ENCODE results near the gene ZNF280C.
"Not testable (repeated sequence)": the region's sequence is repeated elsewhere in the genome, so short reads cannot be mapped to it uniquely, and the experiment has no call there.

The ZNF280C gene

DNA sequence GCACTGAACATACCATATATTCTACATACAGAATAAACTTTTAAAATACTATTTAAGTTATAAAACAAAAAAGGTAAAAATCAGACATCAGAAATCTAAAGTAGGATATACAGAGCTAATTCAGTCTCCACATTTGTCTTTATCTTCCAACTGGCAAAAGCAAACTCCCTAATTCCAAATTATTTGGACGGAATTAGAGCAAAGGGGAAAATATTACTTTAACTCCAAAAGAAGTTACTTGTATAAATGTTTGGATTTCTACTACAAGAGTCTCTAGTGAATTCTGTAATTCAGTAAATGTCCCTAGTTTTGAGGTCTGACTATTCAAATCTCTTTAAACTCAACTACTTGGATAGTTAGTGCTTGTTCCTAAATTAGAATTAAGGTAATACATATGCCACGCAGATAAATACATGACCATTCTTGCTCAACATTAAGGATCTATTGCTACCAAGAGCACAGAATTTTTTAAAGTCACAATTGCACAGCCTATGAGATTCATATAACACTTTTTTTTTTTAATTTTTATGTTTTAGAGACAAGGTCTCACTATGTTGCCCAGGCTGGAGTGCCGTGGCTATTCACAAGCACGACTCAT, 7.3 kb downstream of the ZNF280C start:
- DNase-seq: no peak

DNA sequence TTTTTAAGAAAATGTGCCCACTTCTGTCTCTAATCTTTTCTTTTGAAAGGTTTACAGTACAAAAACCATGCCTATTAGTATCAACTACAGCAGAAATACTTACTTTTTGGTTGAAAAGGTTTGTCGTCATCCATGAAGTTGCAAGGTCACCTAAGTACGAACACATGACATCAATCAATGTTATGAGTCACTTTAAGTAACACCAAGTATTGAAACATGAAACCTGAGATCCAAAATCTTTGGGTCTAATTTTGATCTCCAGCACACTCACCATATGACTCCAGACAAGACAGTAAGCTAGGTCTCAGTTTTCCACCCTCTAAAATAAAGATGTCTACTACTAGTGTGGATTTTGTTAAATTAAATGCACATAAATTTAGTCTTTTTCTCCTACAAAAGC, 8.4 kb downstream of the ZNF280C start:
- no peak for DNase-seq

DNA sequence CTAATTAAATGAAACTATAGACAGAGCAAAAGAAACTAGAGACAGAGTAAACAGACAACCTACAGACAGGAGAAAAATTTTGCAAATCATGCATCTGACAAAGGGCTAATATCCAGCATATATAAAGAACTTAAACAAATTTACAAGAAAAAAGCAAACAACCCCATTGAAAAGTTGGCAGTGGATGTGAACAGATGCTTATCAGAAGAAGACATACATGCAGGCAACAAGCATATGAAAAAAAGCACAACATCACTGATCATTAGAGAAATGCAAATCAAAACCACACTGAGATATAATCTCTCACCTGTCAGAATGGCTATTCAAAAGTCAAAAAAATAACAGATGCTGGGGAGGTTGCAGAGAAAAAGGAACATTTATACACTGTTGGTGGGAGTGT, 14.8 kb downstream of the ZNF280C start:
- DNase-seq: no peak

DNA sequence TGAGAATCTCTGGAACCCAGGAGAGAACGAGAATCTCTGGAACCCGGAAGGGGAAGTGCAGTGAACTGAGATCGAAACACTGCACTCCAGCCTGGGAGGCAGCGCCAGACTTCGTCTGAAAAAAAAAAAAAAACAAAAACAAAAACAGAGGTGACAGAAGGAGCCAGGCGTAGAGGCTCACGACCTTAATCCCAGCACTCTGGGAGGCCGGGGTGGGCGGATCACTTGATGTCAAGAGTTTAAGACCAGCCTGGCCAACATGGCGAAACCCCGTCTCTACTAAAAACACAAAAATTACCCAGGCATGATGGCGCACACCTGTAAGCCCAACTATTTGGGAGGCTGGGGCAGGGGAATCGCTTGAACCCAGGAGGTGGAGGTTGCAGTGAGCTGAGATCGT, 17.0 kb downstream of the ZNF280C start:
- no peak for DNase-seq

DNA sequence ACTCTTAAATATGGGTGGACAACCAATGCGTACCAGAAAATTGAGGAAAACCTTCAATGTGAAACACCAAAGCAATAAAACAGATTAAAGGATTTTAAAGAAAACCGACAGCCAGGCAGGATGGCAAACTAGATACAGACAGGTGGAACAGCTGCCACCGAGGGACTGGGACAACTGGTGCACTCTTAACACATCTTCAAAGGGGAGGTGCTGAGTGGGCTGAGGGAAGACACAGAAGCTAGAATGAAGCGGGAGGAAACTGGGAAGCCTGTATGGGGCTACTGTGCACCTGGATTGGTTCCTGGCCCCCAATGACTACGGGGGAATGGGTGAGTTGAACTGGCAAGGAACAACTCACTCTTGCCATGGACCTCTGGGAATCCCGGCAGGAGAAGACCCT, 20.7 kb downstream of the ZNF280C start:
- no peak for DNase-seq

DNA sequence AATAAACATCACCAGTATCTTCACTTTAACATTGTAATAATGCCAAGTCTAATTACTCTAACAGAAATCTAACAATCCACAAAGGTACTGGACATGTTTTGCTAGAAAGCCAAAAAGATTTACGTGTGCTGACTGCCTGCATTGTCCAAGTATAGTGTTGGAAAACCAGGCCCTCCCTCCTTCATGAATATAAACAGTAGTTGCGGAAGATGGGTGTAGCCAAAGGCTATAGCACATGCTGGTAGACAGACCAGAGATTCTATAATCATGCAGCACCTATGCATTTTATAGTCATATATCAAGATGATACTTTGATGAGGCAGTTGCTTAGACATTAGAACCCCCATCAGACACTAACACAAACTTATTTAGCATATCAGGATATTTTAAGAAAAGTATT, 22.6 kb downstream of the ZNF280C start:
- DNase-seq: no peak

DNA sequence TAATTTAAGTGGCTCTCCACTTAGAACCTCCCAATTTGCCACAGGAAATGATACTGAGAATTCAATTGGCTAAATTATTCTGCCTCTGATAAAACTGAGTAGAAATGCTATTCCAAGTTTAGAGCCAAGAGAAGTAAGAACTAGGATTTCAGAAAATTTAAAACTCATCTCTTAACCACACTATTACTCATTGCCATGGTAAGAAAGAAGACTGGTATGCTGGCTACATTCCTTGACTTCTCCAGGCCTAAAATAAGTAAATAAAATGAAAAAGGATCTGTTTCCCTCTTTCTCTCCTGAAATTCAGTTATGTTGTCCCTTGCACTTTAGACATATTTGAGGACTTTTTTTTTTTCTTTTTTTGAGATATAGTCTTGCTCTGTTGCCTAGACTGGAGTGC, 23.3 kb downstream of the ZNF280C start:
- DNase-seq: no peak

DNA sequence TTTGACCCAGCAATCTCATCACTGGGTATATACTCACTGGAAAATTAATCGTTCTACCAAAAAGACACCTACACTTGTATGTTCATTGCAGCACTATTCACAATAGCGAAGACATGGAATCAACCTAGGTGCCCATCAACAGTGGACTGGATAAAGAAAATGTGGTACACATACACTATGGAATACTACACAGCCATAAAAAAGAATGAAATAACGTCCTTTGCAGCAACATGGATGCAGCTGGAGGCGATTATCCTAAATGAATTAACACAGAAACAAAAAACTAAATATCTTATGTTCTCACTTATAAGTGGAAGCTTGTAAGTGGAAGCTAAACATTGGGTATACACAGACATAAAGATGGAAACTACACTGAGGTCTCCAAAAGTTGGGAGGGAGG, 37.5 kb downstream of the ZNF280C start:
- not testable (repeated sequence) for DNase-seq

DNA sequence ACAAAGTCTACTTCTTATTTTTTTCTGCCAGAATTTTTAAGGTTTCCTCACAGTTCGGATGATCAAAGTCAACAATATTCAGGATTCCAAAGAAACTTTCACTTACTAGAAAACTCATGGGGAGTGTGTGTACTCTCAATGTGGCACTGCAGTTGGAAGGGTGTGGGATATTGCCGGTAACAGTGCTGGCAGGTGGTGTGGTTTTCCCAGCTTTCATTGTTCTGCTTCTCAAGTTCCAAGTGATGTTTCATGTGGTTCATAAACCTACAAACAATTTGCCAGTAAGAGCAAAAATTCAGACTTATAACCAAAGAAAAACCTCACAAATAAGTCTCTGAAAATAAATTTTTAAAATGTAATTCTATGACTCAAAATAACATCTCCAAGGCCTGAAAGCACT, 39.8 kb downstream of the ZNF280C start:
- DNase-seq: no peak

DNA sequence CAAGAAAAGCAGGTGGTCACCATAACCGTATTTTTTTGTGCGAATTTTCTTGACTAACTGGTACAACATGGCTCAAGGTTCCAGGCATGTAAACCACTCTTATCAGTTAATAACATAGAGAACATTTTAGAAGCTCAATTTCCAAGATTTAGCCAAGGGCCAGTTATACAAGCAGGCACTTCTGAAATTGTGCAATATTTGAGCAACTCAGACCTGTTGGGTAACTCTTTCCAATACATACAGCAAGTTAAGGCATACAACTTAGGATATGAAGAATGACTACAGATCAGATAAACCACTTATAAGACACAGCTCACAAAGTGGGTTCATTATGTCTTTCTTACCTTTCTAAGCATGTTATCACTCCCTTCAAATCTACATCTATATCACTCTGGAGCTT, 43.9 kb downstream of the ZNF280C start:
- DNase-seq: no peak

DNA sequence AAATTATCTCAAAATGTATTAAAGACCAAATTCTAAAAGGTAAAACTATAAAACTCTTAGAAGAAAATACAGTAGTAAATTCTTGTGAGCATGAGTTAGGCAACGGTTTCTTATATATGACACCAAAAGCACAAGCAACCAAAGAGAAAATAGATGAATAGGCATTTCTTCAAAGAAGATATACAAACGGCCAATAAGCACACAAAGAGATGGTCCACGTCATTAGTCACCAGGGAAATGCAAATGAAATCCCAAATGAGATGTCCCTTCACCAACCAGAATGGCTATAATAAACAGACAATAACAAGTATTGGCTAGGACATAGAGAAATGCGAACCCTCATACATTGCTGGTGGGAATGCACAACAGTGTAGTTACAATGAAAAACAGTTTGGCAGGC, 52.4 kb downstream of the ZNF280C start:
- DNase-seq: no peak

DNA sequence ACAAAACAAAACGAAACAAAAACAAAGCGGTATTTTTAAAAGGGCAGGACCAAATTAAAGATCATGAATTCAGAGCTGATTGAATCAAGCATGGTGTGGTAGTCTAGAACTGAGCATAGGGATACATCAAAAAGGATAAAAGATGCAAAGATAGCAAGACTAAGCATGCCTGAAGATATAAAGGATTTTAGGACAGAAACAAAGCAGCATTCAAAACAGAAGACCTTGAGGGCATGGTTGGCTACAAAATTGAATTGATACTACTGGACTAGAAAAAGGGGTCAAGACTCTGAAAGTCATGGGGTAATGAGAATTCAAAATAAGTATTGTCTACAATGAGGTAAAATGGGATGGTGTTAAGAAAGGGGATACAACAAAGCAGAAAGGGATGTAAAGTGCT, 55.3 kb downstream of the ZNF280C start:
- DNase-seq: no peak

DNA sequence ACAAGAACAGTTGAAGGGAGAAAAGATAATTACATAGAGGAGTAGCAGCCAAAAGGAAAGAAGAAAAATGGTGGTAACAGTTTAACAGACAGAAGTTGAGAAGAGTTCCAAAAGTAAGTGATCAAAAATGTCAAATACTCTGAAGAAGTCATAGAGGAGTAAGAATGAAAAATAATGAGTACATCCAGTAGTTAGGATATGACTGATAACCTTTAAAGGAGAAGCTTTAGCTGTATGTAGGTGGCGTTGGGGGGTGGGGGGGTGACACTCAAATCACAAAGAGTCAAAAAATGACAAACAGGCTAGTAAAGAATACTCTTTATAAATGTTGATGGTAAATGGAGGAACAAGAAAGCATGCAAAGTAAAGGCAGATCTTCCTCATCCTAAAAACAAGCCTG, 56.3 kb downstream of the ZNF280C start:
- no peak for DNase-seq

DNA sequence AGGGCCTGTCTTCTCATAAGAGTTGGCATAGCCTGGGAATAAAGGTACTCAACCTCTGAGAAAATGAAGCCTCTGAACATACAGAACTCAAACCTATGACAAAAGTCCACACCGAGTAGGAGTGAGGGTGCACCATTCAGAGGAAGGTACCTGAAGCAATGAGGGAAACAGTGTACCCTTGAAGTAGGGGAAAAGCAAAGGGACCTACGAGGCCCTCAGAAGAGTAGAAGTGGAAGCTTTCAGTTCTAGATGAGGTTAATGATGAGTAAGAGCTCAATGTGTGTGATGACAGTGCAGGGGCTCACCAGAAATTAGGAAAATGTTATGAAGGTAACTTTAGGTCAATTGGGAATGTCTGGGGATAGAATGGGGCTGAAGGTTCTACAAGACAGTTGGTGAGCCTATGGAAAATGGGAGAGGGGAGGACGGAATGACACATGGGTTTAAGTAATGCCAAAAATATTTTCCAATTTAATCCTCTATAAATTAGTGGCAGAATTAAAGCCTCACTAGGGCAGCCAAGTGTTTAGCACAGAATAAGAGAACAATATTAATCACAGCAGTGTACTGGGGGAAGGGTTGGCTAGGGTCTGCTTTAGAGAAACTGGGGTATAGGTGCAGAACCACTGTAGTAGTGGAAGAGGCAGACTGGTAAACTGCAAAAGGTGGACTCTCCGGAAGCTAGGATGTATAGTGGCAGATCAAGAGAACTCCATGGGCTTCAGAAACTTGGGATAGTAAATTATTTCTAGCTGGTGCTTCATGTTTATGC, 57.1 kb downstream of the ZNF280C start:
- DNase-seq: no peak

DNA sequence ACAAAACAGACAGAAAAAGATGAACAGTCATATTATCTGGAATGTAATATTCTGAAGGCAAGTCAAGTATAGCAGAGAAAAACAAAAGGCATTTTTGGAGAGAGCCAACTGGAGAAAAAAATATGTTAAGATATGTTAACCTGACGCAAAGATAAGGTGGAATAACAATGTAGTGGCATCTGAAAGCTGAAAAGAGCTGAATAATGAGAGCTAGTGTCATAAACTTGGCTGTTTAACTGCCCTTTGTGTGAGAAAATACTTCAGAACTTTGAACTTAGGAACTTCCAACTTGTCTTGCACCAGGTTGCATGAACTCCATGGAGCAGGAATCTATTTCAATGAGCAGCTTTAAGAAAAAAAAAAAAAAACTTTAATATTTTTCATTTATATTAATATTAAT, 64.1 kb downstream of the ZNF280C start:
- DNase-seq: no peak

DNA sequence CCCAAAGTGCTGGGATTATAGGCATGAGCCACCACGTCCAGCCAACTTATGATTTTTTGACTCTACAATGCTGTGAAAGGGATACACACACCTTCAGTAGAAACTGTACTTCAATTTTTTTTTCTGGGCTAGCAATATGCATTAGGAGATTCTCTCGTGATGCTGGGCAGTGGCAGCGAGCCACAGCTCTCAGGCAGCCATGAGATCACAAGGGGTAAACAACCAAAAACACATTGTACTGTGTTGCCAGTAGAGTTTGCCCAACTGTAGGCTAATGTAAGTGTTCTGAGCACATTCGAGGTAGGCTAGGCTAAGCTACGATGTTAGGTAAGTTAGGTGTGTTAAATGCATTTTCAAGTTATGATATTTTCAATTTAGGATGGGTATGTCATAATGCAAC, 71.2 kb downstream of the ZNF280C start:
- DNase-seq: no peak

DNA sequence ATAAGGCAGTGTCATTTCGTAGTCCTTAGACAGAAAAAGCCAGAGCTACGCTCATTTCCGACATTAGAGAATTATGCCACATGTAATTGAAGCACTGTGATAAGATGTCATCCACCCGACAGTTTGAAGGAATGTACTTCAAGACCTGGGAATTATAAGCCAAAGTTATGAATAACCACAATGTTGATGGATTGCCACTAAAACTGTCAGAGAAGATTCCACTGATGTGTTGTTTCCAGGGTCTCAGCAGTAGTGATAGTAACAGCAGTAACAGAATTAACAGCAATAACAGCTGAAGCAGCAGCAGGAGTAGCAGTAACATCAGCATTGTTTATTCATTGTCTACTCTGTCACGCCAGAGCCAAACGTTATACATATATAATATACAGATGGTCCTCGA, 72.2 kb downstream of the ZNF280C start:
- no peak for DNase-seq

DNA sequence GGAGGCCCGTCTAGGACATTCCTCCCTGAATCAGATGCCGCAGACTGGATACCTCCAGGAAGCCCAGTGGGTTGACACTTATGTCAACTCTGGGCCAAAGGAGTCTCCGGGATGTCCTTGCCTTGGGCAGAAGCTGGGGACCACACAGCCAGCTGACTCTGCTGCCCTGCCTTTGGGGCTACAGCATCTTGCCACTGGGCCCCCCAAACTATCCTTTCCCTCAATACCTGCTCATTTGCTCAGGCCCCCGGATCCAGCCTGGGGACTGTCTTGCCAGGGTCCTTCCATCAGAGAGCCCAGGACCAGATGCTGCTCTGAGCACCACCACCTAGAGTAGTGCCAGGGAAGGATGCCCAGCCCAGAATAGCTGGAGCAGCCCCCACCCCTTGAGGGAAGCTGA, 77.9 kb downstream of the ZNF280C start:
- no peak for DNase-seq

DNA sequence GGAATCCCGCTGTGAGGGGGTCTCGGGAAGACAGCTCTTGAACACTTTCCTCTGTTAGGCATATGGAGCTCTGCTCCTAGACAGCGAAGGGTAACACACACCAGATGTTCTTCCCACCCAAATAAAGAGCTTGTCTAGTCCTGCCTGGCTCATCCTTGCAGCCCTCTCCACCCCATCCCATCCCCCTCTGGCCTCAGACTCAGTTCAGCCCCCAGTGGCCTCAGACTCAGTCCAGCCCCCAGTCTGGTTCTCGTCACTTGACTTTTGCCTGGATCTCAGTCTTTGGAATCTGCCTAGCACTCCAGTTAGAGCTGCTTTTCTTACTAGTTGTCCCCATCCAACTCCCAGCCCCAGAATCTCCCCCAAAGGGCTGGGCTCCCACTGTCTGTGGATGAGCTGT, 82.0 kb downstream of the ZNF280C start:
- DNase-seq: no peak

DNA sequence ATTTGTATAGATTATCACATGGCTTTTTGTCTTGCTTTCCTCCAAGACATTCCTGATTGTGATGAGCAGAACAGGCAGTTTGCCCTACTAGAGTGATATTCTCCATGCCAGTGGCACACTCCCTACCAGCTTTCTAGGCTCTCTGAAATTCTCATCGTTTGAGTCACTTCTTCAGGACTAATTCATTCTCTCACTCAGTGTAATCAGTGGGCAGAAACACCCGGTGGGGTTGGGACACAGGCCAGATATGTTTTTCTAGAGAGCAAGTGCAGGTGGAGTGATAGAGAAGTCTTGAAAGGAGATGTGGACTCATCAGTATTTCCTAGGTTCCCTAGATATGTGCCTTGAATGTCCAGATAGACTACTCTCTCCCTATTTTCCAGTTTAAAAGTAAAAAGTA, 83.8 kb downstream of the ZNF280C start:
- DNase-seq: no peak

DNA sequence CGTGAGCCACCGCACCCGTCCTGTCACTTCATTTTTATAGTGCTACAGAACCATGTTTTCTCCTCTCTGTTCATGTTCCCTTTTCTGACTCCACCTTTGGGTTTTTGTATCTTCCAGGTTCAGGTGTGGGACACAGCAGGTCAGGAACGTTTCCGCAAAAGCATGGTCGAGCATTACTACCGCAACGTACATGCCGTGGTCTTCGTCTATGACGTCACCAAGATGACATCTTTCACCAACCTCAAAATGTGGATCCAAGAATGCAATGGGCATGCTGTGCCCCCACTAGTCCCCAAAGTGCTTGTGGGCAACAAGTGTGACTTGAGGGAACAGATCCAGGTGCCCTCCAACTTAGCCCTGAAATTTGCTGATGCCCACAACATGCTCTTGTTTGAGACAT, 84.5 kb downstream of the ZNF280C start:
- no peak for DNase-seq

DNA sequence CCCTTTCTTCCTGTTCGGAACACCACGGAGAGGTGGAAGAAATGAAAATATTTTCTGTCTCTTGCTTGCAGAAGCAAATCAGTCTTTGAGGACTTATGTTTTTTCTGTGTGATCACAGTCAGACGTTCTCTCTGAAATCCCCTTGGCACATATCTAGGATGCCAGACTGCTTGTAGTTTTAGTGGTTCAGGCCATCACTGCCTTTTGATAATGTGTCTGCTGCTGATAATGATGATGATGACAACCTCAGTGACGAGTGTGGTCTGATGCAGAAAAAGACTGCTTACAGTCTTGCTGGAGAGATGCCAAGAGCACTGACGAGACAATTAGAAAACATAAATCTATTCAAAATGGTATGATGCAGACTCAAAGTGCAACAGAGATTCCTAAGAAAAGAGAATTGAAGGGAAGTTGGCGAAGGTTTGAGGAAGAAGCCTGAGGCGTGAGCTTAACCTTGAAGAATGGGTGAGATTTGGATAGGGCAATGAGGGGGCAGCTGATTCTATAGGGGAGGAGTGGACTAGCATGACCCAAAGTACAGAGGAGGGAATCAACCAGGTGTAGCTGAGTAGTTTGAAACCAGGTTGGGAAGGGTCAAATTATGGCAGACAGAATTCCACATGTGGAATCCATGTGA, 89.0 kb downstream of the ZNF280C start:
- no peak for DNase-seq

DNA sequence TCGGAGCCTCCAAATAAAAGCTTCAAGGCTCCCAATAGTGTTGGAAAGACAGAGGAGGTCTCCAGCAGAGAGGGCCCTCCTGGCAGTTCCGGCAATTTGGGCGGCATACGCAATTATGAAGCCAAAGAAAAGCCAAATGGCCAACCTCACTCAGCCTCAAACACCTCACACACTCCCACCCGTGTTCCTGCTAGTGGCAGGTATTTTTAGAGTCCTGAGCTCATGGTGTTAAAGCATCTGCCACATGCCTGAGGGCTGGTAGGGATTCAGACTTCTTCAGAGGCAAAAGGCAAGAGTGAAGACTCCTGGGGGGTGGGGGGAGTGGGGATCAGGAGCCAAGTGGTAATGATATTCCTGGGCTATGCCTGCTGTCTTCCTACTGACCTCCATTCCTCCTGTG, 89.5 kb downstream of the ZNF280C start:
- no peak for DNase-seq

DNA sequence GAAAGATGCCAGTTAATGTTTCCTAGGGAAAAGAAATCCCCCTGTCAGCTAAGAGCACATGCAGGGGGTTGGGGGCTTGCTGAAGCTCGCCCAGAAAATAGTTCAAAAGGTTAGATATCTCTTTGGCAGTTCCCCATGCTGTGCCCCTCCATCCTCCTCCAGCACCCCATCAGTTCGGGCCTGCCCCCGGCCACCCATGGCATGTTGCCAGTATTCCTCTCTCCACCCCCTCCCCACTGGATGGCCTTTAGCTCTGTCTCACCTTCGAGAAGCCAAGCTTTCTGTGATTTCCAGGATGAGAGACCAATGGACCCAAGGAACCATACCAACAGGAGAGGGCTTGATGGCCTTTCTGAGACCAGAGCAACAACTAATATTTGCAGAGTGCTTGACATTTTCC, 91.8 kb downstream of the ZNF280C start:
- no peak for DNase-seq

DNA sequence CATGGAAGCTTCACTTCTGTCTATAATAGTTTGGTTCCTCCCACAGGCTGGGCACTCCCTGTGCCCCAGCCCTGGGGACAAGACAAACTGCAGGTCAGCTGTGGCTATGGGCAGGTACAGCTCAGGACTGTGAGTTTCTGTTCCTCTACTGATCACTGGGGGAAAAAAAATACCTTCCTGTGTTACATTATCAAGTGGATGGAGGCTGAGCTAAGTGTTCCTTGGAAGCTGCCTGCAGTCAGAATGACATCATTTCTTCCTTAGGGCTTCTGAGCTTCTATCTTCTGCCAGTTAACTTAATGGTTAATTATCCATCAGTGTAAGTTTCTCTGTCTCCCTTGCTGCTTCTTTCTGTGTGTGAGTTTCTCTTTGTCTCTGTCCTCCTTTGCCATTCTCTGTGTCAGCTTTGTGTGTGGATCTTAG, 92.3 kb downstream of the ZNF280C start:
- DNase-seq: no peak

All from activated CD4-positive, alpha-beta T cell treated with anti-CD3 and anti-CD28 coated beads for 4 hours (primary cell).